ENCODE measurements around the gene DISC1. TPM values are rescaled to one million over a fixed set of nuclear protein-coding genes. Genes with fewer than 3 reads are reported as not detected.

Gene DISC1
- total RNA-seq, 3 donors from 2014 or later: 12.1 to 18.9 (median 12.4) TPM

- intact Hi-C loops (cut with DNase I; ENCODE audit: low total_unique reads): no loop called here
- no peaks in the 10 kb centered on the region for H3K36me3 ChIP-seq
- H3K4me1 ChIP-seq: no peaks in the 10 kb centered on the region
- DNase-seq (ENCODE audit: low spot score in 2 of 2): no peak
- H3K4me3 ChIP-seq: no peak overlapping the region
- H3K9me3 ChIP-seq: no peaks in the 10 kb centered on the region
- H3K27ac ChIP-seq: no peak overlapping the region
- TF ChIP-seq POLR2AphosphoS5 (IDR thresholded peaks at IDR 0.05): no peak
- TF ChIP-seq POLR2A (IDR thresholded peaks at IDR 0.05): no peak
- no peak for TF ChIP-seq CTCF (IDR thresholded peaks at IDR 0.05)
- H3K27me3 ChIP-seq: no peaks in the 10 kb centered on the region
These were observed 258.7 kb downstream of the DISC1 start for GRCh38 chr1:231885209-231885854.

- intact Hi-C loops (cut with DNase I; ENCODE audit: low total_unique reads): no loop called here
- TF ChIP-seq POLR2A (IDR thresholded peaks at IDR 0.05): no peak
- no peak for TF ChIP-seq POLR2AphosphoS5 (IDR thresholded peaks at IDR 0.05)
- TF ChIP-seq CTCF (IDR thresholded peaks at IDR 0.05): no peak
- H3K36me3 ChIP-seq: no peaks in the 10 kb centered on the region
- no peaks in the 10 kb centered on the region for H3K9me3 ChIP-seq
- H3K27me3 ChIP-seq: no peaks in the 10 kb centered on the region
- H3K27ac ChIP-seq: no peak overlapping the region
- H3K4me3 ChIP-seq: no peak overlapping the region
- no peak for DNase-seq (ENCODE audit: low spot score in 2 of 2)
- H3K4me1 ChIP-seq: no peaks in the 10 kb centered on the region
These were observed 260.6 kb downstream of the DISC1 start for GRCh38 chr1:231887166-231887565.

GRCh38 chr1:231887866-231888265 lies 261.3 kb downstream of the DISC1 start:
- H3K27me3 ChIP-seq: no peaks in the 10 kb centered on the region
- no peak overlapping the region for H3K27ac ChIP-seq
- no peak overlapping the region for H3K4me3 ChIP-seq
- no peak for DNase-seq (ENCODE audit: low spot score in 2 of 2)
- intact Hi-C loops (cut with DNase I; ENCODE audit: low total_unique reads): no loop called here
- H3K36me3 ChIP-seq: no peaks in the 10 kb centered on the region
- TF ChIP-seq POLR2AphosphoS5 (IDR thresholded peaks at IDR 0.05): no peak
- no peak for TF ChIP-seq POLR2A (IDR thresholded peaks at IDR 0.05)
- TF ChIP-seq CTCF (IDR thresholded peaks at IDR 0.05): no peak
- no peaks in the 10 kb centered on the region for H3K4me1 ChIP-seq
- H3K9me3 ChIP-seq: no peaks in the 10 kb centered on the region

GRCh38 chr1:231890791-231891190 lies 264.2 kb downstream of the DISC1 start:
- no peak overlapping the region for H3K27ac ChIP-seq
- peaks cover 0 to 7% of the 10 kb centered on the region in 2 donors for H3K9me3 ChIP-seq
- no peaks in the 10 kb centered on the region for H3K4me1 ChIP-seq
- H3K4me3 ChIP-seq: no peak overlapping the region
- DNase-seq (ENCODE audit: low spot score in 2 of 2): no peak
- intact Hi-C loops (cut with DNase I; ENCODE audit: low total_unique reads): no loop called here
- no peaks in the 10 kb centered on the region for H3K27me3 ChIP-seq
- H3K36me3 ChIP-seq: no peaks in the 10 kb centered on the region
- TF ChIP-seq POLR2AphosphoS5 (IDR thresholded peaks at IDR 0.05) (no peak), POLR2A (IDR thresholded peaks at IDR 0.05) (no peak), CTCF (IDR thresholded peaks at IDR 0.05) (no peak)

GRCh38 chr1:231893400-231894102 lies 267.0 kb downstream of the DISC1 start:
- no peak overlapping the region for H3K4me3 ChIP-seq
- no peaks in the 10 kb centered on the region for H3K27me3 ChIP-seq
- no peak for DNase-seq (ENCODE audit: low spot score in 2 of 2)
- intact Hi-C loops (cut with DNase I; ENCODE audit: low total_unique reads): no loop called here
- no peaks in the 10 kb centered on the region for H3K36me3 ChIP-seq
- peaks cover 0 to 7% of the 10 kb centered on the region in 2 donors for H3K9me3 ChIP-seq
- no peaks in the 10 kb centered on the region for H3K4me1 ChIP-seq
- TF ChIP-seq CTCF (IDR thresholded peaks at IDR 0.05) (no peak), POLR2A (IDR thresholded peaks at IDR 0.05) (no peak), POLR2AphosphoS5 (IDR thresholded peaks at IDR 0.05) (no peak)
- no peak overlapping the region for H3K27ac ChIP-seq
